Stimulated activated effector memory CD8-positive, alpha-beta T cell treated with anti-CD3 and anti-CD28 coated beads, Interleukin-12 subunit alpha, Interleukin-12 subunit beta, amount 100 ng/mL, for 72 hours (primary cell): ENCODE results near the gene CAPN10.

Experiments used
- ATAC-seq: fragments of 150-1000 bp; cut with Tn5 transposase; 2 replicates; pipeline ENCODE4 v1.10.0; 2021
- DNase-seq, 2 donors: peaks; one replicate each; pipeline ENCODE4 v3.0.0; 2021 to 2022; ENCODE audit warnings: low spot score in 2 of 2
- H3K27ac Mint-ChIP-seq: one replicate; pipeline ENCODE4 v1.8.0; 2022; ENCODE audit warnings: mild to moderate bottlenecking, mixed read lengths
- H3K36me3 Mint-ChIP-seq: one replicate; pipeline ENCODE4 v1.8.0; 2022; ENCODE audit warnings: mild to moderate bottlenecking, mixed read lengths
- H3K4me1 Mint-ChIP-seq: one replicate; pipeline ENCODE4 v1.8.0; 2022; ENCODE audit warnings: mixed read lengths
- H3K4me3 Mint-ChIP-seq: one replicate; pipeline ENCODE4 v1.8.0; 2022; ENCODE audit warnings: mild to moderate bottlenecking, mixed read lengths
- H3K9me3 Mint-ChIP-seq: one replicate; pipeline ENCODE4 v1.8.0; 2022; ENCODE audit warnings: mixed read lengths

Gene CAPN10

GRCh38 chr2:240626531-240627300 is 40.2 kb downstream of the CAPN10 start:
- DNase-seq (peak in 1 of 2 donors; percentile 64), ATAC-seq (no peak)
- no peaks in the 10 kb centered on the region for H3K9me3 Mint-ChIP-seq
- H3K4me1 Mint-ChIP-seq: peaks cover 47% of the 10 kb centered on the region
- peaks cover 32% of the 10 kb centered on the region for H3K36me3 Mint-ChIP-seq
- H3K4me3 Mint-ChIP-seq: peak overlapping the region; percentile 80
- H3K27ac Mint-ChIP-seq: peak overlapping the region; percentile 83

- Mint-ChIP-seq H3K4me1 (peaks cover 35% of the 10 kb centered on the region), H3K36me3 (peaks cover 23% of the 10 kb centered on the region), H3K9me3 (no peaks in the 10 kb centered on the region), H3K27ac (no peak overlapping the region), H3K4me3 (no peak overlapping the region)
- ATAC-seq (no peak), DNase-seq (no peak)
Observed at GRCh38 chr2:240627736-240628506, 41.4 kb downstream of the CAPN10 start.

- H3K9me3 Mint-ChIP-seq: peaks cover 2% of the 10 kb centered on the region
- no peak overlapping the region for H3K27ac Mint-ChIP-seq
- H3K4me3 Mint-ChIP-seq: no peak overlapping the region
- peaks cover 19% of the 10 kb centered on the region for H3K36me3 Mint-ChIP-seq
- no peak for ATAC-seq
- peaks cover 30% of the 10 kb centered on the region for H3K4me1 Mint-ChIP-seq
- no peak for DNase-seq
Observed at GRCh38 chr2:240628507-240628807, 41.9 kb downstream of the CAPN10 start.

- ATAC-seq (no peak), DNase-seq (no peak)
- no peak overlapping the region for H3K4me3 Mint-ChIP-seq
- peaks cover 19% of the 10 kb centered on the region for H3K36me3 Mint-ChIP-seq
- peaks cover 4% of the 10 kb centered on the region for H3K9me3 Mint-ChIP-seq
- H3K27ac Mint-ChIP-seq: no peak overlapping the region
- peaks cover 26% of the 10 kb centered on the region for H3K4me1 Mint-ChIP-seq
Observed at GRCh38 chr2:240628808-240629618, 42.5 kb downstream of the CAPN10 start.

GRCh38 chr2:240629619-240629967 is 43.1 kb downstream of the CAPN10 start:
- no peak for ATAC-seq
- Mint-ChIP-seq H3K4me3 (no peak overlapping the region), H3K9me3 (peaks cover 4% of the 10 kb centered on the region), H3K27ac (no peak overlapping the region), H3K4me1 (peaks cover 20% of the 10 kb centered on the region), H3K36me3 (peaks cover 16% of the 10 kb centered on the region)
- no peak for DNase-seq

GRCh38 chr2:240629968-240630770 is 43.6 kb downstream of the CAPN10 start:
- Mint-ChIP-seq H3K9me3 (peaks cover 4% of the 10 kb centered on the region), H3K27ac (no peak overlapping the region), H3K36me3 (peaks cover 10% of the 10 kb centered on the region), H3K4me1 (peaks cover 15% of the 10 kb centered on the region), H3K4me3 (no peak overlapping the region)
- ATAC-seq (no peak), DNase-seq (no peak)

- peaks cover 7% of the 10 kb centered on the region for H3K36me3 Mint-ChIP-seq
- H3K27ac Mint-ChIP-seq: no peak overlapping the region
- H3K9me3 Mint-ChIP-seq: peaks cover 4% of the 10 kb centered on the region
- H3K4me3 Mint-ChIP-seq: no peak overlapping the region
- peaks cover 9% of the 10 kb centered on the region for H3K4me1 Mint-ChIP-seq
- ATAC-seq (no peak), DNase-seq (no peak)
Observed at GRCh38 chr2:240630771-240631547, 44.4 kb downstream of the CAPN10 start.

GRCh38 chr2:240631548-240632305 is 45.2 kb downstream of the CAPN10 start:
- Mint-ChIP-seq H3K4me1 (peaks cover 4% of the 10 kb centered on the region), H3K4me3 (no peak overlapping the region), H3K9me3 (peaks cover 4% of the 10 kb centered on the region)

GRCh38 chr2:240632306-240632721 is 45.8 kb downstream of the CAPN10 start:
- Mint-ChIP-seq H3K4me3 (no peak overlapping the region), H3K9me3 (peaks cover 4% of the 10 kb centered on the region), H3K4me1 (no peaks in the 10 kb centered on the region), H3K36me3 (no peaks in the 10 kb centered on the region), H3K27ac (no peak overlapping the region)
- DNase-seq: no peak
- no peak for ATAC-seq

More at GRCh38 chr2:240631548-240632305, 45.2 kb downstream of the CAPN10 start:
- H3K27ac Mint-ChIP-seq: no peak overlapping the region
- peaks cover 1% of the 10 kb centered on the region for H3K36me3 Mint-ChIP-seq
- ATAC-seq (no peak), DNase-seq (no peak)

- DNase-seq: no peak
- Mint-ChIP-seq H3K4me1 (no peaks in the 10 kb centered on the region), H3K4me3 (no peak overlapping the region), H3K9me3 (peaks cover 4% of the 10 kb centered on the region), H3K27ac (no peak overlapping the region), H3K36me3 (no peaks in the 10 kb centered on the region)
- ATAC-seq: peak; percentile 39
Observed at GRCh38 chr2:240635121-240635997, 48.8 kb downstream of the CAPN10 start.

- Mint-ChIP-seq H3K9me3 (peaks cover 4% of the 10 kb centered on the region), H3K4me1 (no peaks in the 10 kb centered on the region), H3K27ac (no peak overlapping the region), H3K36me3 (no peaks in the 10 kb centered on the region), H3K4me3 (no peak overlapping the region)
- ATAC-seq (no peak), DNase-seq (no peak)
Observed at GRCh38 chr2:240635998-240636547, 49.5 kb downstream of the CAPN10 start.

- no peaks in the 10 kb centered on the region for H3K4me1 Mint-ChIP-seq
- DNase-seq (no peak), ATAC-seq (no peak)
- no peak overlapping the region for H3K4me3 Mint-ChIP-seq
- H3K9me3 Mint-ChIP-seq: peaks cover 4% of the 10 kb centered on the region
- no peaks in the 10 kb centered on the region for H3K36me3 Mint-ChIP-seq
- H3K27ac Mint-ChIP-seq: peak overlapping the region; percentile 67
Observed at GRCh38 chr2:240636563-240637115, 50.1 kb downstream of the CAPN10 start.
